H9 (cell line): Measurements from ENCODE around the gene MYT1. TPM values are rescaled to one million over a fixed set of nuclear protein-coding genes. Genes with fewer than 3 reads are reported as not detected.

ENCODE experiments used
- DNase-seq: peaks from one replicate; pipeline ENCODE4 v3.0.0-alpha.2; 2017
- H2AFZ ChIP-seq: one replicate; pipeline ENCODE4 v1.6.1; 2013; ENCODE audit warnings: mild to moderate bottlenecking, low read length, control low read depth, moderate library complexity
- H2AK5ac ChIP-seq: 2 replicates; pipeline ENCODE4 v1.6.1; 2013; ENCODE audit warnings: low read length, control low read depth, mixed read lengths; ENCODE audit not compliant: insufficient read length
- H2BK120ac ChIP-seq: one replicate; pipeline ENCODE4 v1.6.1; 2013; ENCODE audit warnings: low read depth, mild to moderate bottlenecking, low read length, control low read depth, inconsistent platforms; ENCODE audit not compliant: poor library complexity, severe bottlenecking
- H2BK12ac ChIP-seq: 2 replicates; pipeline ENCODE4 v1.6.1; 2013; ENCODE audit warnings: low read length, control low read depth, mixed read lengths, low read depth; ENCODE audit not compliant: insufficient read length
- H2BK15ac ChIP-seq: 2 replicates; pipeline ENCODE4 v1.6.1; 2013; ENCODE audit warnings: low read depth, low read length, control low read depth
- H2BK20ac ChIP-seq: one replicate; pipeline ENCODE4 v1.6.1; 2013; ENCODE audit warnings: low read depth, mild to moderate bottlenecking, low read length, control low read depth, inconsistent platforms; ENCODE audit not compliant: poor library complexity, severe bottlenecking
- H2BK5ac ChIP-seq: 2 replicates; pipeline ENCODE4 v1.6.1; 2013; ENCODE audit warnings: low read length, control low read depth, mixed read lengths; ENCODE audit not compliant: insufficient read length
- H3K14ac ChIP-seq: 2 replicates; pipeline ENCODE4 v1.6.1; 2013; ENCODE audit warnings: low read length, control low read depth; ENCODE audit not compliant: insufficient read depth
- H3K18ac ChIP-seq: 2 replicates; pipeline ENCODE4 v1.6.1; 2013; ENCODE audit warnings: low read depth, mild to moderate bottlenecking, mixed read lengths, low read length, control low read depth; ENCODE audit not compliant: insufficient read length
- H3K23ac ChIP-seq: 2 replicates; pipeline ENCODE4 v1.6.1; 2013; ENCODE audit warnings: low read length, control low read depth, mixed read lengths, low read depth; ENCODE audit not compliant: insufficient read length
- H3K23me2 ChIP-seq: 2 replicates; pipeline ENCODE4 v1.6.1; 2013; ENCODE audit warnings: low read depth, mild to moderate bottlenecking, mixed read lengths, low read length, control low read depth; ENCODE audit not compliant: insufficient read length, poor library complexity, severe bottlenecking
- H3K27ac ChIP-seq: 2 replicates; pipeline ENCODE4 v1.5.1; 2013; ENCODE audit warnings: low read length, control low read depth, mixed read lengths, low read depth; ENCODE audit not compliant: insufficient read length
- H3K27me3 ChIP-seq: 2 replicates; pipeline ENCODE4 v1.6.1; 2013; ENCODE audit warnings: low read length, control low read depth, inconsistent platforms; ENCODE audit not compliant: insufficient read depth
- H3K4ac ChIP-seq: 2 replicates; pipeline ENCODE4 v1.6.1; 2013; ENCODE audit warnings: low read depth, mild to moderate bottlenecking, control low read depth, inconsistent platforms, low read length, moderate library complexity
- H3K4me1 ChIP-seq: 2 replicates; pipeline ENCODE4 v1.6.1; 2013; ENCODE audit warnings: low read length, control low read depth, inconsistent platforms; ENCODE audit not compliant: insufficient read depth
- H3K4me2 ChIP-seq: 2 replicates; pipeline ENCODE4 v1.6.1; 2013; ENCODE audit warnings: low read length, control low read depth, mixed read lengths; ENCODE audit not compliant: insufficient read length, insufficient read depth
- H3K56ac ChIP-seq: 2 replicates; pipeline ENCODE4 v1.6.1; 2013; ENCODE audit warnings: low read depth, mild to moderate bottlenecking, mixed read lengths, low read length, control low read depth; ENCODE audit not compliant: insufficient read length
- H3K79me1 ChIP-seq: 2 replicates; pipeline ENCODE4 v1.6.1; 2013; ENCODE audit warnings: low read depth, mild to moderate bottlenecking, moderate library complexity, low read length, control low read depth, inconsistent platforms; ENCODE audit not compliant: insufficient read depth, poor library complexity, severe bottlenecking
- H3K79me2 ChIP-seq: 2 replicates; pipeline ENCODE4 v1.6.1; 2013; ENCODE audit warnings: low read length, control low read depth, inconsistent platforms; ENCODE audit not compliant: insufficient read depth
- H3K9ac ChIP-seq: 2 replicates; pipeline ENCODE4 v1.6.1; 2013; ENCODE audit warnings: low read length, control low read depth, mixed read lengths; ENCODE audit not compliant: insufficient read length; ENCODE audit errors: extremely low read depth
- H3K9me3 ChIP-seq: one replicate; pipeline ENCODE4 v1.6.1; 2013; ENCODE audit warnings: low read depth, low read length, inconsistent platforms; ENCODE audit not compliant: control insufficient read depth
- H3T11ph ChIP-seq: one replicate; pipeline ENCODE4 v1.6.1; 2013; ENCODE audit warnings: mild to moderate bottlenecking, low read length, control low read depth, inconsistent platforms
- H4K20me1 ChIP-seq: one replicate; pipeline ENCODE4 v1.6.1; 2013; ENCODE audit not compliant: control insufficient read depth, insufficient read length, insufficient read depth
- H4K5ac ChIP-seq: 2 replicates; pipeline ENCODE4 v1.6.1; 2013; ENCODE audit warnings: low read depth, mild to moderate bottlenecking, mixed read lengths, low read length, control low read depth; ENCODE audit not compliant: insufficient read length
- H4K8ac ChIP-seq: replicated peaks from 2 replicates; pipeline ENCODE4 v1.6.1; 2013; ENCODE audit warnings: low read length, control low read depth, mixed read lengths, low read depth; ENCODE audit not compliant: insufficient read length
- H4K91ac ChIP-seq: 2 replicates; pipeline ENCODE4 v1.6.1; 2013; ENCODE audit warnings: low read depth, mild to moderate bottlenecking, moderate library complexity, mixed read lengths, low read length, control low read depth; ENCODE audit not compliant: insufficient read length
- H3K27ac Mint-ChIP-seq, 3 experiments: 2 replicates in 2 of 3; 3 replicates in 1 of 3; pipeline ENCODE4 v1.8.0; 2020 to 2021; ENCODE audit warnings: mixed read lengths in 3 of 3, mild to moderate bottlenecking in 1 of 3, moderate library complexity in 1 of 3
- H3K27me3 Mint-ChIP-seq: 2 replicates; pipeline ENCODE4 v1.8.0; 2021; ENCODE audit warnings: low read depth, mild to moderate bottlenecking, moderate library complexity, mixed read lengths
- H3K36me3 Mint-ChIP-seq, 3 experiments: 2 replicates in 2 of 3; 3 replicates in 1 of 3; pipeline ENCODE4 v1.8.0; 2020 to 2021; ENCODE audit warnings: low read depth in 3 of 3, mixed read lengths in 3 of 3; ENCODE audit not compliant: insufficient read depth in 1 of 3
- H3K4me1 Mint-ChIP-seq, 2 experiments: 2 replicates each; pipeline ENCODE4 v1.8.0; 2020; ENCODE audit warnings: mixed read lengths in 2 of 2
- H3K4me3 Mint-ChIP-seq, 2 experiments: 2 replicates in 1 of 2; 3 replicates in 1 of 2; pipeline ENCODE4 v1.8.0; 2020 to 2021; ENCODE audit warnings: mild to moderate bottlenecking in 2 of 2, mixed read lengths in 2 of 2, moderate library complexity in 1 of 2
- H3K9me3 Mint-ChIP-seq, 2 experiments: 2 replicates in 1 of 2; 3 replicates in 1 of 2; pipeline ENCODE4 v1.8.0; 2020; ENCODE audit warnings: mild to moderate bottlenecking in 2 of 2, mixed read lengths in 2 of 2, moderate library complexity in 1 of 2
- WGBS: extraction: QIAGEN DNeasy Blood & Tissue Kit; methylation state at CpG from one replicate; pipeline ENCODE4 v1.1.7; 2013; ENCODE audit warnings: missing lambda C conversion rate, low lambda C conversion rate, mixed read lengths; ENCODE audit not compliant: insufficient read length; ENCODE audit errors: extremely low coverage; 5-methylcytosine and 5-hydroxymethylcytosine counted together
- total RNA-seq: library from RNA; stranded (reverse); gene quantifications from 2 replicates; pipeline ENCODE4 v1.2.1, GENCODE V29; 2021
- TF ChIP-seq, protein P1 (sequence below): fragments of 200-600 bp; sonication (generic); conservative IDR thresholded peaks from 3 replicates; pipeline ENCODE4 v1.8.0; 2021; ENCODE audit warnings: antibody characterized with exemption, mild to moderate bottlenecking

MYT1 gene
- total RNA-seq, 1 experiment from 2014 or later, result 0.79 TPM

DNA sequence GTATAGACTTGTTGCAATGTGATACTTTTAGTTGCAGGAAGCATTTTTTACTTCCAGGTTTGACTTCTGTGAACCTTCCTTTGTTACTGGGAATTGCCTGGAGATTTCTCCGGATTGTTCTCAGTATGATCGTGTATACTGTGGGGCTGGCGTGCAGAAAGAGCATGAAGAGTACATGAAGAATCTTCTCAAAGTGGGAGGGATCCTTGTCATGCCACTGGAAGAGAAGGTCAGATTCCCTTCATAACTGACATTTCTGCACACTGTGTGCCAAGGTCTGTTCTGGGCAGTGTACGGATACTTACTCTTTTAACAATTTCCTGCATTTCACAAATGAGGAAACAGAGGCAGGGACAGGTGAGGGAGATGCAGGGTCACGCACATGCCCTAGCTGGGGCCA lies 100.9 kb downstream of the MYT1 start:
- no peak overlapping the region for H3K27ac ChIP-seq
- H3K27me3 Mint-ChIP-seq, result no peaks in the 10 kb centered on the region; the same call in 1 of the 2 replicates

More for the DNA sequence above, 100.9 kb downstream of the MYT1 start:
- no peak overlapping the region for H2BK20ac ChIP-seq
- no peaks in the 10 kb centered on the region for H3K27me3 ChIP-seq
- peaks cover 11 to 13% of the 10 kb centered on the region in 2 experiments; a peak in 4 of 5 replicates for H3K9me3 Mint-ChIP-seq
- no peak overlapping the region for H3T11ph ChIP-seq
- H3K4me1 ChIP-seq, result no peaks in the 10 kb centered on the region
- no peak overlapping the region for H2BK5ac ChIP-seq
- H4K91ac ChIP-seq, result no peak overlapping the region
- H3K23me2 ChIP-seq, result no peaks in the 10 kb centered on the region
- no peak overlapping the region for H3K4me2 ChIP-seq
- H3K56ac ChIP-seq, result no peak overlapping the region
- peaks cover 3% of the 10 kb centered on the region for H3K79me1 ChIP-seq
- H3K27ac Mint-ChIP-seq, result no peak overlapping the region
- H4K8ac ChIP-seq, result no peak overlapping the region
- no peak overlapping the region for H3K14ac ChIP-seq
- H3K9ac ChIP-seq, result no peak overlapping the region
- TF ChIP-seq, protein P1, sequence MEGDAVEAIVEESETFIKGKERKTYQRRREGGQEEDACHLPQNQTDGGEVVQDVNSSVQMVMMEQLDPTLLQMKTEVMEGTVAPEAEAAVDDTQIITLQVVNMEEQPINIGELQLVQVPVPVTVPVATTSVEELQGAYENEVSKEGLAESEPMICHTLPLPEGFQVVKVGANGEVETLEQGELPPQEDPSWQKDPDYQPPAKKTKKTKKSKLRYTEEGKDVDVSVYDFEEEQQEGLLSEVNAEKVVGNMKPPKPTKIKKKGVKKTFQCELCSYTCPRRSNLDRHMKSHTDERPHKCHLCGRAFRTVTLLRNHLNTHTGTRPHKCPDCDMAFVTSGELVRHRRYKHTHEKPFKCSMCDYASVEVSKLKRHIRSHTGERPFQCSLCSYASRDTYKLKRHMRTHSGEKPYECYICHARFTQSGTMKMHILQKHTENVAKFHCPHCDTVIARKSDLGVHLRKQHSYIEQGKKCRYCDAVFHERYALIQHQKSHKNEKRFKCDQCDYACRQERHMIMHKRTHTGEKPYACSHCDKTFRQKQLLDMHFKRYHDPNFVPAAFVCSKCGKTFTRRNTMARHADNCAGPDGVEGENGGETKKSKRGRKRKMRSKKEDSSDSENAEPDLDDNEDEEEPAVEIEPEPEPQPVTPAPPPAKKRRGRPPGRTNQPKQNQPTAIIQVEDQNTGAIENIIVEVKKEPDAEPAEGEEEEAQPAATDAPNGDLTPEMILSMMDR, result no peak
- H3K79me2 ChIP-seq, result peaks cover 2% of the 10 kb centered on the region; the same call in 1 of the 2 replicates
- no peak overlapping the region for H3K18ac ChIP-seq
- no peak overlapping the region for H2AK5ac ChIP-seq
- no peak overlapping the region for H4K5ac ChIP-seq
- no peak overlapping the region for H2BK120ac ChIP-seq
- H3K9me3 ChIP-seq, result no peaks in the 10 kb centered on the region
- no peak overlapping the region for H3K23ac ChIP-seq
- no peak for DNase-seq
- H3K4me1 Mint-ChIP-seq, result peaks cover 3% of the 10 kb centered on the region in 2 experiments; a peak in 3 of 4 replicates
- no peaks in the 10 kb centered on the region for H4K20me1 ChIP-seq
- no peak overlapping the region for H2AFZ ChIP-seq
- peaks cover 17 to 26% (median 20%) of the 10 kb centered on the region in 3 experiments for H3K36me3 Mint-ChIP-seq
- no peak overlapping the region for H2BK12ac ChIP-seq
- H3K4ac ChIP-seq, result no peak overlapping the region
- H3K4me3 Mint-ChIP-seq, result no peak overlapping the region
- H2BK15ac ChIP-seq, result no peak overlapping the region
- WGBS, result no CpG with 5 or more reads among the region's 5 CpGs
